ENCODE data around the gene EVC. TPM values are rescaled to one million over a fixed set of nuclear protein-coding genes. Genes with fewer than 3 reads are reported as not detected.
"Not testable (repeated sequence)": the region's sequence is repeated elsewhere in the genome, so short reads cannot be mapped to it uniquely, and the experiment has no call there.

Gene EVC
- total and polyA plus RNA-seq, 2 of the 4 experiments (the other 2 are of a cell fraction), result 16.8 to 18.9 TPM

GRCh38 chr4:5854929-5855328 lies 143.9 kb downstream of the EVC start:
- CTCF ChIA-PET, result no interaction called here
- Histone ChIP-seq H2BK5ac (ENCODE audit: low read depth, low read length, poor library complexity, severe bottlenecking) (no peak overlapping the region), H4K5ac (ENCODE audit: low read depth, low read length) (no peak overlapping the region), H3K4me1 (ENCODE audit: control insufficient read depth, insufficient read depth, low read length) (no peaks in the 10 kb centered on the region), H2BK15ac (ENCODE audit: low read depth, low read length) (no peak overlapping the region), H3K18ac (ENCODE audit: low read depth, low read length) (no peak overlapping the region), H3K27me3 (ENCODE audit: control insufficient read depth, insufficient read depth, low read length) (no peaks in the 10 kb centered on the region), H3K23ac (ENCODE audit: low read depth, low read length) (no peak overlapping the region), H3K4me3 (ENCODE audit: insufficient read depth, low read depth, low read length) (no peak overlapping the region), H3K36me3 (ENCODE audit: control insufficient read depth, insufficient read depth, low read length) (no peaks in the 10 kb centered on the region; the same call in 1 of the 2 replicates), H3K4me2 (ENCODE audit: low read depth, low read length) (no peak overlapping the region), H3K56ac (ENCODE audit: extremely low read depth, insufficient read depth, low read length) (no peak overlapping the region), H3K27ac (ENCODE audit: insufficient read depth, low read length) (no peak overlapping the region), H2BK120ac (ENCODE audit: low read depth, low read length) (no peak overlapping the region), H4K8ac (ENCODE audit: low read depth in 2 of 2, low read length in 2 of 2) (no peak overlapping the region), H2AFZ (replicated peaks; ENCODE audit: low read length, poor library complexity) (no peak overlapping the region), H2BK20ac (ENCODE audit: low read depth, low read length) (no peak overlapping the region), H3K79me1 (ENCODE audit: low read depth in 1 of 2, low read length in 2 of 2) (no peaks in the 10 kb centered on the region), H4K91ac (ENCODE audit: insufficient read depth, low read depth, low read length) (no peak overlapping the region), H3K9ac (ENCODE audit: low read depth, low read length) (no peak overlapping the region), H3K9me1 (ENCODE audit: insufficient read depth, low read length) (no peaks in the 10 kb centered on the region; the same call in 1 of the 2 replicates), H4K20me1 (ENCODE audit: insufficient read depth, low read length) (no peaks in the 10 kb centered on the region), H3K9me3 (ENCODE audit: control insufficient read depth, insufficient read depth, low read length) (no peaks in the 10 kb centered on the region), H3K14ac (replicated peaks; ENCODE audit: low read depth, low read length) (no peak overlapping the region), H3K4ac (ENCODE audit: low read depth, low read length) (no peak overlapping the region), H2AK9ac (replicated peaks; ENCODE audit: low read depth, low read length, poor library complexity) (no peak overlapping the region), H2AK5ac (ENCODE audit: low read depth, low read length) (no peak overlapping the region)
- dilution Hi-C loops (cut with HindIII; ENCODE audit: low sequenced_read_pairs, unreplicated experiment), result no loop called here
- in situ Hi-C loops (cut with MboI; ENCODE audit: low sequenced_read_pairs), result no loop called here
- TF ChIP-seq CEBPB (IDR thresholded peaks at IDR 0.05; ENCODE audit: low read depth, low read length), result peak; percentile 52
- TF ChIP-seq ELK1 (IDR thresholded peaks at IDR 0.05; ENCODE audit: borderline replicate concordance, low read depth, low read length), result no peak
- ATAC-seq (ENCODE audit: low read depth) (no peak), DNase-seq (no peak)
- no CpG with 5 or more reads among the region's 3 CpGs for WGBS, 2 experiments (ENCODE audit: extremely low coverage in 2 of 2, insufficient read length in 1 of 2)
- intact Hi-C loops (cut with micrococcal nuclease), result no loop called here
- POLR2A ChIA-PET (ENCODE audit: unreplicated experiment), result no interaction called here
- no TSS peak for BruUV-seq (replicated peaks)

- H4K20me1 ChIP-seq (ENCODE audit: insufficient read depth, low read length); H3K14ac ChIP-seq (replicated peaks; ENCODE audit: low read depth, low read length); H4K91ac ChIP-seq (ENCODE audit: insufficient read depth, low read depth, low read length); H3K4ac ChIP-seq (ENCODE audit: low read depth, low read length); H4K5ac ChIP-seq (ENCODE audit: low read depth, low read length); intact Hi-C loops (cut with micrococcal nuclease); H2AFZ ChIP-seq (replicated peaks; ENCODE audit: low read length, poor library complexity); H2BK15ac ChIP-seq (ENCODE audit: low read depth, low read length); DNase-seq; H3K56ac ChIP-seq (ENCODE audit: extremely low read depth, insufficient read depth, low read length); H3K23ac ChIP-seq (ENCODE audit: low read depth, low read length); H3K4me1 ChIP-seq (ENCODE audit: control insufficient read depth, insufficient read depth, low read length); H2AK5ac ChIP-seq (ENCODE audit: low read depth, low read length); H2AK9ac ChIP-seq (replicated peaks; ENCODE audit: low read depth, low read length, poor library complexity); CTCF ChIA-PET; H3K9me1 ChIP-seq (ENCODE audit: insufficient read depth, low read length); POLR2A ChIA-PET (ENCODE audit: unreplicated experiment); H3K4me2 ChIP-seq (ENCODE audit: low read depth, low read length); dilution Hi-C loops (cut with HindIII; ENCODE audit: low sequenced_read_pairs, unreplicated experiment); in situ Hi-C loops (cut with MboI; ENCODE audit: low sequenced_read_pairs); H2BK5ac ChIP-seq (ENCODE audit: low read depth, low read length, poor library complexity, severe bottlenecking); H3K4me3 ChIP-seq (ENCODE audit: insufficient read depth, low read depth, low read length); BruUV-seq (replicated peaks); H3K36me3 ChIP-seq (ENCODE audit: control insufficient read depth, insufficient read depth, low read length); H3K9me3 ChIP-seq (ENCODE audit: control insufficient read depth, insufficient read depth, low read length); H3K27ac ChIP-seq (ENCODE audit: insufficient read depth, low read length); H4K8ac ChIP-seq (ENCODE audit: low read depth in 2 of 2, low read length in 2 of 2); H3K9ac ChIP-seq (ENCODE audit: low read depth, low read length); ATAC-seq (ENCODE audit: low read depth); H2BK120ac ChIP-seq (ENCODE audit: low read depth, low read length); H3K27me3 ChIP-seq (ENCODE audit: control insufficient read depth, insufficient read depth, low read length); H3K18ac ChIP-seq (ENCODE audit: low read depth, low read length); H2BK20ac ChIP-seq (ENCODE audit: low read depth, low read length); H3K79me1 ChIP-seq (ENCODE audit: low read depth in 1 of 2, low read length in 2 of 2): not testable (repeated sequence)
- 89% methylated on average over 3 of the region's 3 CpGs; no CpG with 5 or more reads in 1 of the 2 experiments for WGBS, 2 experiments (ENCODE audit: extremely low coverage in 2 of 2, insufficient read length in 1 of 2)
Measured at GRCh38 chr4:5856362-5856761, 145.4 kb downstream of the EVC start.

All from IMR-90 (cell line).